Stimulated activated CD4-positive, alpha-beta T cell treated with anti-CD3 and anti-CD28 coated beads, Interleukin-1b, Interleukin-23, amount 100 ng/mL, for 1 hour (primary cell): ENCODE results near the gene CLDN15.
"Not testable (repeated sequence)": the region's sequence is repeated elsewhere in the genome, so short reads cannot be mapped to it uniquely, and the experiment has no call there.

ENCODE experiments used
- DNase-seq, 2 donors: peaks; one replicate each; pipeline ENCODE4 v3.0.0-alpha.2; 2020; ENCODE audit warnings: low read depth in 2 of 2

CLDN15 gene

GRCh38 chr7:101200504-101200861 lies 37.1 kb downstream of the CLDN15 start:
- no peak for DNase-seq

DNA sequence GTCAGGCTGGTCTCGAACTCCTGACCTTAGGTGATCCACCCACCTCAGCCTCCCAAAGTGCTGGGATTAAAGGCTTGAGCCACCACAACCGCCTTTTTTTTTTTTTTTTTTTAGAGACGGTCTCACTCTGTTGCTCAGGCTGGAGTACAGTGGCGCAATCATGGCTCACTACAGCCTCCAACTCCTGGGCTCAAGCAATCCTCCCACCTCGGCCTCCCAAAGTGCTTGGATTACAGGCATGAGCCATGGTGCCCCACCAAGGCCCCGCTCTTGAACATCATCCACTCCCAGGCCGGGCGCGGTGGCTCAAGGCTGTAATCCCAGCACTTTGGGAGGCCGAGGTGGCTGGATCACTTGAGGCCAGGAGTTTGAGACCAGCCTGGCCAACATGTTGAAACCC lies 38.1 kb downstream of the CLDN15 start:
- DNase-seq = not testable (repeated sequence)

GRCh38 chr7:101198476-101198875 lies 39.1 kb downstream of the CLDN15 start:
- no peak for DNase-seq

GRCh38 chr7:101197991-101198390 lies 39.6 kb downstream of the CLDN15 start:
- DNase-seq = no peak

GRCh38 chr7:101195884-101196283 lies 41.7 kb downstream of the CLDN15 start:
- DNase-seq = no peak

GRCh38 chr7:101189109-101189508 lies 48.5 kb downstream of the CLDN15 start:
- DNase-seq = no peak

GRCh38 chr7:101186844-101187428 lies 50.7 kb downstream of the CLDN15 start:
- DNase-seq = no peak

GRCh38 chr7:101186194-101186593 lies 51.4 kb downstream of the CLDN15 start:
- no peak for DNase-seq

DNA sequence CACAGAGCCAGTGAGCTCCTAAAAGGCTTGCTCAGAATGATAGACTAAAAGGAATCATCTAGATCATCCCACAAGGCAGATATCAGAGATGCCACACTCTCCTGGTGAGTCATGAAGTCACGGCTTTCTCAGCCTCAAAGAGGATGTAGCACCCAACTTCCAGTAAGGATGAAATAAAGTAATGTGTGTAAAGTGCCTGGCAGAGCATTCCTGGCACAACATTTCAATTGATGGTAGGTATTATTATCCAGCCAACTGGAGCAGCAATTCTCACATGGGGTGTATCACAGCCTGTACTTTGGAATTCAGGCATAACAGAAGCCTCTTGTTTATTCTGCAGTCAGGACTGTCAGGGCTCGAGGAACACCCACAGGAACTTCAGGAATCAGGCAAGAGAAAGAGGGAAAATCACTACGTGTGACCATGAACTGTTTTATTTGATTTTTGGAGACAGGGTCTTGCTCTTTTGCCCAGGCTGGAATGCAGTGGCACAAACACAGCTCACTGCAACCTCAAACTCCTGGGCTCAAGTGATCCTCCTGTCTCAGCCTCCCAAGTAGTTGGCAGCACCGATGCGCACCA lies 52.3 kb downstream of the CLDN15 start:
- no peak for DNase-seq
